Esophagus squamous epithelium (tissue), 4 donors: ENCODE measurements around the gene KCNJ10.

Experiments
- POLR2A ChIP-seq, 4 donors: fragments of 450-650 bp; IDR thresholded peaks; one replicate each; pipeline ENCODE4 v1.6.1; 2017; ENCODE audit warnings: antibody characterized with exemption in 4 of 4, mild to moderate bottlenecking in 4 of 4, moderate library complexity in 3 of 4
- TF ChIP-seq, protein P1 (sequence below), 6 experiments: fragments of 450-650 bp in 4 of 6; fragments of 200-600 bp in 2 of 6; sonication (generic) in 2 of 6; IDR thresholded peaks; one replicate each; pipeline ENCODE4 v1.5.1; 2016 to 2019; ENCODE audit warnings: antibody characterized with exemption in 6 of 6, mild to moderate bottlenecking in 4 of 6, moderate library complexity in 4 of 6

- TF ChIP-seq, protein P1, sequence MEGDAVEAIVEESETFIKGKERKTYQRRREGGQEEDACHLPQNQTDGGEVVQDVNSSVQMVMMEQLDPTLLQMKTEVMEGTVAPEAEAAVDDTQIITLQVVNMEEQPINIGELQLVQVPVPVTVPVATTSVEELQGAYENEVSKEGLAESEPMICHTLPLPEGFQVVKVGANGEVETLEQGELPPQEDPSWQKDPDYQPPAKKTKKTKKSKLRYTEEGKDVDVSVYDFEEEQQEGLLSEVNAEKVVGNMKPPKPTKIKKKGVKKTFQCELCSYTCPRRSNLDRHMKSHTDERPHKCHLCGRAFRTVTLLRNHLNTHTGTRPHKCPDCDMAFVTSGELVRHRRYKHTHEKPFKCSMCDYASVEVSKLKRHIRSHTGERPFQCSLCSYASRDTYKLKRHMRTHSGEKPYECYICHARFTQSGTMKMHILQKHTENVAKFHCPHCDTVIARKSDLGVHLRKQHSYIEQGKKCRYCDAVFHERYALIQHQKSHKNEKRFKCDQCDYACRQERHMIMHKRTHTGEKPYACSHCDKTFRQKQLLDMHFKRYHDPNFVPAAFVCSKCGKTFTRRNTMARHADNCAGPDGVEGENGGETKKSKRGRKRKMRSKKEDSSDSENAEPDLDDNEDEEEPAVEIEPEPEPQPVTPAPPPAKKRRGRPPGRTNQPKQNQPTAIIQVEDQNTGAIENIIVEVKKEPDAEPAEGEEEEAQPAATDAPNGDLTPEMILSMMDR (IDR thresholded peaks at IDR 0.05): no peak
- TF ChIP-seq POLR2A (IDR thresholded peaks at IDR 0.05): peak in 2 of 4 donors; percentile 36 to 63
These were observed 28.2 kb upstream of the KCNJ10 start, which contains the start of gene IGSF8 for GRCh38 chr1:160097911-160098851.
